Amniotic stem cell (primary cell): ENCODE measurements around the gene ELMO1.

Experiments used
- DNase-seq: peaks from one replicate; lab custom pipeline; 2025; lab: John Stamatoyannopoulos, UW

Gene ELMO1

DNA sequence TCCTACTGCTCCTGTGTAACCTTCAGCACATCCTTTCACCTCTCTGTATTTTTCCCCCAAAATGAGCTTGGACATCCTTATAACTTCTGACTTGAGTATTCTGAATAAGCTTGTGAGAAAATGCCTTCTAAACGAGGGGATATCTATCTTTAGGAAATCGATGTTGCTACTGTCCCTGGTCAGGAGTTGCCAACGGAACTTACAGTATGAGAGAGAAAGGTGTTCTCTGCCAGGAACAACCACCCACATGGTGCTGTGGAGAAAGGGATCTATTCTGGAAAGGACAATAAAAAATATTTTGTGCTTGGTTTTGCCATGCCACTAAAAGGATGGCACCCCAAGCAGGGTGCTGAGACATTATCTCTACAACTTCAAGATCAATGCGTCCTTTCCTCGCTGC lies 537.8 kb downstream of the ELMO1 start:
- no peak for DNase-seq

DNA sequence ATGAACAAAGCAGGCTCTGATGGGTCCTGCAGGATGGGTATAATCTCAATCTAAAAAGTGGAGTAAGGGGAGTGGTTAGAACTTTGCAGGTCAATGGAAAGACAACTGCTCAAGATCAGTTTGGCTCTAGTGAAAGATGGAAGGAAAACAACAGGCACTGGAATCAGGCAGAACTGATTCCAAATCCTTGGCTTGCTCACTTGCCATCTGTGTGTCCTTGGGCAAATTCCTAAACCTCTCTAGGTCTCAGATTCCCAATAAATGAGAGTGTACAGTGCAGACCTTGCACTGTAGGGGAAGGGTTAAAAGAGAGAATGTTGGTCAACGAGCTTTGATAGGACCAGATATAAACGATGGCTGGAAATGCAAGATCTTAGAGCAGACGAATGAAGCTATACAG lies 538.3 kb downstream of the ELMO1 start:
- DNase-seq: no peak

- DNase-seq: no peak
Measured at GRCh38 chr7:36906956-36907635, 541.6 kb downstream of the ELMO1 start.

DNA sequence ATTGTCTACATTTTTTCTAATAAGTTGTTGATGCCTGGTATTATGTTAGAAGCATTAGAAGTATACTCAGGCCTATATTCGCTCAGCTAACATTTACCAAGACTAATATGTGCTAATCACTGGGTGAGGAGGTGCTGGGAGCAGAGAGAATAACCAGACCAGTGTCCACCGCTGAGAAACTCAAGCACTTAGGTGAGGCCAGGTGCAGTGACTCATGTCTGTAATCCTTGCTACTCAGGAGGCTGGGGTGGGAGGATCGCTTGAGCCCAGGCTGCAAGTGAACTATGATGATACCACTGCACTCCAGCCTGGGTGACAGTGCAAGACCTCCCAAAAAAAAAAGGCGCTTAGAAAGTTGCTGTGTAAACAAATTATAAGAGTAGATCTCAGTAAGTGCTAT lies 542.2 kb downstream of the ELMO1 start:
- DNase-seq: no peak

DNA sequence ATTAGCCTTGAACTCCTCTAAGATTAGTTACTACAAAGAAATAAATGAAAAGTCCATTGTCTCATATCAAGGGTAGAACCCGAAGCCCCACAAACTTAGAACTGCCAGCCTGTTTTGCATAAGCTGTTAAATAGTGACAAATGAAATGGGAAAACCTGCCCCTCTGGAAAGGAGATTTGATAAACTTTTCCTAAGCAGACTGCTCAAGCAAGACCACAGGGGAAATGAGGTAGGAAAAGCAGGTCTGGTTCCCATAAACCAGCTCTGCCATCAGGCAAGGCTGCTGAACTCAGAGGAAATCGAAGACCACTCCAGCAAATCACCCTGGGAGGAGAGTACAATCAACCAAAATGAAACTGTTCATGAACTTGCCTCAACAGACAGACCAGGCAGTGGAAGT lies 542.8 kb downstream of the ELMO1 start:
- DNase-seq: no peak

- DNase-seq: no peak
Measured at GRCh38 chr7:36904802-36905201, 543.9 kb downstream of the ELMO1 start.

- no peak for DNase-seq
Measured at GRCh38 chr7:36904101-36904500, 544.6 kb downstream of the ELMO1 start.

DNA sequence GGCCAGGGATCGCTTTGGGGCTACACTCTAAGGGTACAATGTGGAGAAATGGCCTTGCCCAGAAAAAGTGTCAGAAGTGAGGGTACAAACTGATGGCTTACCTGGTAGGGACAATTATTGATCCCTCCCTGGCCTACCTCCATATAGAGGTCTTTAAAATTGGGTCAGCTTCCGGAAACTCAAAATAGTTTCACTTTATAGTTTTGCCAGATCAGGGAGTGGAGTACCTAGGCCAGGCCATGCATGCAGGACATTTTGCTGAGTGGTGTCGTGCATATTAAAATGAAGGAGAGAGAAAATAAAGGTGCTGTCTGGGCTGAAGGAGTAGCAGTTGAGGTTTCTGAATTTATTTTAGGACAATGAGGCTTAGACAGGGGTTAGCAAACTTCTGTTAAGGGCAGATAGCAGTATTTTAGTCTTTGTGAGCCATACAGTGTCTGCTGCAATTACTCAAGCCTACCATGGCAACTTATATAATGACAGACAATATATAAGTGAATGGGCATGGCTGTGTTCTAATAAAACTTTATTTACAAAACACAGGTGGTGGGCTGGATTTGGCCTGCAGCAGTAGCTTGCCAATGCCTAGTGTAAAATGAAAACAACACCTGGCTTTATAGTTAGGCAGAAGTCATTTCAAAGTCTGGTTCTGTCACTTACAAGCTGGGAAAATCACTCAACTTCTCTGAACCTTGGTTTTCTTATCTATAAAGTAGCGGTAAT lies 547.5 kb downstream of the ELMO1 start:
- DNase-seq: no peak

- DNase-seq: no peak
Measured at GRCh38 chr7:36898186-36898585, 550.5 kb downstream of the ELMO1 start.

- no peak for DNase-seq
Measured at GRCh38 chr7:36896956-36897590, 551.6 kb downstream of the ELMO1 start.

- no peak for DNase-seq
Measured at GRCh38 chr7:36896418-36896817, 552.2 kb downstream of the ELMO1 start.

GRCh38 chr7:36895192-36895591 lies 553.5 kb downstream of the ELMO1 start:
- no peak for DNase-seq

DNA sequence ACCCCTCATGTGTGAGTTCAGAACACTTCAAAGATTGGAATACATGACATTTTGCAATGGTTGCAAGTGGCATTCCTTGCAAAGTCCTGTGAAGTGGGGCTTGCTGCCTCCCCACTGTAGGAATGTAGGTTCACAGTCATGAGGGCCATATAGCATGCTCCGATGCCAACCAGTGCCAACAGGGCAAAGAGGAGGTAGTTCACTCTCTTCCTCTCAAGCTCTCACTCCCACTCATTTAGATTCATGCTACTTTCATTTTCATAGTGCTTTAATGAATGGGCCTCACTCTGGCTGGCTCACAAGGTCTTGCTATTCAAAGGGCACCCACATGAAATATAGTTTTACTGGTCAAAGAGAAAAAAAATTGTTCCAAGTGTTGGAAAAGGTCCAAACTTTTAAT lies 554.5 kb downstream of the ELMO1 start:
- no peak for DNase-seq

DNA sequence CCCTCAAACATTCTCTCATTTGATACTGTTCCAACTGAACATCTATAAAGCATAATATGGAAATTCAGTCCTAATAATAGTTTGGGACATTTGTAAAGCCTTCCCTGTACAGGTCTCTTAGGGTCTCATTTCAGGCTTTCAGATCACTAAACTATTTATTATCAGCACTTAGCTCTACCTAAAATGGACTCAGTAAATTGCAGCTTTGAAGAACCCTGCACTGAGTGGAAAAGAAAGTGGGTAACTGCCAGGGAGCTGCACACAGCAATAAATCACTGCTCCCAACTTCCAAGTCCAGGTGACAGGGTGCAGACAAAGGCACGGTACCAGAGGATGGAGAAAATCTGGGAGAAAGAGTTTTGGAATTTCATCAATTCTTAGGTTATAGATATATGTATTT lies 559.5 kb downstream of the ELMO1 start:
- no peak for DNase-seq

- DNase-seq: no peak
Measured at GRCh38 chr7:36887969-36888368, 560.7 kb downstream of the ELMO1 start.

DNA sequence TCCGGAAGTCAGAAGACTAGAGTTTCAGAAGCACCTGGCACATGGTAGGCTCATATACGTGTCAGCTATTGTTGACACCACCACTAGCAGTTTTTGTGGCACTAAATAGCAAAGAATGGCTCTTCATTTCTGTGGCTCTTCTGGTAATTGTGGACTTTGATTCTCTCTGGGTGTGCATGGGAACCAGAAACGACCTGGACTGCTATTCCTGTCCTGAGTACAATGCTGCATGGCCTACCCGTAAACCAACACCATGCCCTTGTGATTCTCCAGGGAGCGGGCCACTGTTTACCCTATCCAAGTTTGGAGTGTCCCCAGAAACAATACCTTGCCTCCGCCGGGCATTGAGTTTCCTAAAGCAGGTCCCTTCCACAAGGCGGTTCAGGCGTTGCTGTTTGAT lies 561.4 kb downstream of the ELMO1 start:
- DNase-seq: no peak

DNA sequence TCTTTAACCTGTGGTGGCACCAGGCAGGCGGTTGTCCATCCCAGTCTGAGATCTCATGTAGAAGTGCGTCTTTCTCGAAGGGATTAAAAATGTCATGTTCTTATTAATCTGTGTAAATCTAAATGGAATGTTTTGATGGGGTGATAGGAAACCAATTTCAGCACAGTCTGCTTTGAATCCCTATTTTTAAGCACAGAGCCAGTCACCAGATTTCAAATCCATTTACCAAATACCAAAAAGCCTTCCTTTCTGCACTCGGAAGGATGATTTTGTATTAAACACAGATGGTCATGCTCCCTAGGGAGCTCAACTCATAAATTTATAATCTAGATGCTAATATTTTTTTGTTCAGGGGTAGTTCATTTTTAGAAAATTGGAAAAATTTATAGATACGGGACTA lies 563.8 kb downstream of the ELMO1 start:
- no peak for DNase-seq

DNA sequence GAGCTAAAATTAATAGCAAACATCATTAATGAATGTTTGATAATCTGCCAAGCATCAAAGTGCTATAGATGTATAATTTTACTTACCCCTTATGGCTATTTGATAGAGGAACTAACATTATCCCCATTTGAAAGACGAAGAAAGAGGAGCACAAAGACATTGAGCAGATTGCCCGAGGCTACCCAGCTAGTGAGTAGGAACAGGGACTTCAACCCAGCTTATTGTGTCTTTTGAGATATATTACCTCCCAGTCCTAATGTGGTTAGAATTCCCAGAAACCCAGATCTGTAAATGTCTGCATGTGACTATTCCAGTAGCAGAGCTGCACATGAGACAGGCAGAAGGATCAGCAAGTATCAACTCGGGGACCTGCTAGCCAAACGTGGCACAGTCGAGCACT lies 564.3 kb downstream of the ELMO1 start:
- no peak for DNase-seq

GRCh38 chr7:36881233-36881874 lies 567.3 kb downstream of the ELMO1 start:
- no peak for DNase-seq

DNA sequence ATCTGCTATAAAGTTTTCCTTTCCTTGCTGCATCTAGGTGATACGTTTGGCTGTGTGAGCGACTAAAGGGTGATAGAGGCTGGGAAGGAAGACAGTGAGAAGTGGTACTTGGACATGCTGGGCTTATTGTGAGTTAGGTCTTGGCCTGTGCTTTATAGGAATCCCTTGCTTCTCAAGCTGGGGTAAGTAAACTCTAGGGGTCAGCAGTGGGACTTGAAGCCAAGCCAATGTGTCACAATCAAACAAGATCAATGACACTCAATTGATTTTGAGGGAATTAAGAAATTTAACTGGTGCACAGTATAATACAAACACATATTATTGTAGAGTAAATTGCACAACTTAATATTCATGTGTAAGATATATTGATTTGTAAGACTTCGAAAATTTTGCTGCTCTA lies 568.6 kb downstream of the ELMO1 start:
- no peak for DNase-seq

GRCh38 chr7:36879021-36879420 lies 569.6 kb downstream of the ELMO1 start:
- no peak for DNase-seq

GRCh38 chr7:36878288-36878687 lies 570.4 kb downstream of the ELMO1 start:
- no peak for DNase-seq

DNA sequence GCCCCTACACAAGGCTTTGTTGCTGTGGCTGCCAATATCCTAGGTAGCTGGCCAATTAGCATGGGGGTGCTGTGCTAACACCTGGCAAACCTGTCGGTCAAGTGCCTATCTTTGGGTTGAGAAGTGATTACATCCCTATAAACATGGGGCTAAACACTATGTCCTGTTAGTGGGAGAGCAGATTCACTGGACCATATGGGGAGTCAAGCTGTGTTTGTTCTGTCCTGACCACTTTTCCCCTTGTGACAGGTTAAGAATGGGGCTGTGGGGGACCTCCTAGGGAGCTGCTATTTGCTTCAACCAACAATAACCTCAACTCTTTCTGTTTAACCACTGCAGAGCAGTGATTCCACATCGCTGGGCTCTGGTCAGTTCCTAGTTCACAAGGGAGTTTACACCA lies 572.9 kb downstream of the ELMO1 start:
- no peak for DNase-seq
